H1 (cell line): Measurements from ENCODE around the gene SLC25A21.

Experiments used
- MAFK ChIP-seq: IDR thresholded peaks from 2 replicates; pipeline ENCODE4 v1.6.1; 2012; ENCODE audit warnings: low read depth, mild to moderate bottlenecking, improper control_type of control experiment, low read length
- TBP ChIP-seq: IDR thresholded peaks from 2 replicates; pipeline ENCODE4 v1.6.1; 2011; ENCODE audit warnings: low read depth, low read length, improper control_type of control experiment
- TF ChIP-seq, protein P1 (sequence below), 3 experiments: IDR thresholded peaks; 1 replicate in 2 of 3; 2 replicates in 1 of 3; pipeline versions ENCODE4 v1.5.1 to v1.6.1; 2011; ENCODE audit warnings: low read length in 3 of 3, mild to moderate bottlenecking in 3 of 3, inconsistent platforms in 2 of 3, low read depth in 1 of 3, moderate library complexity in 1 of 3; ENCODE audit not compliant: insufficient read depth in 1 of 3; ENCODE audit errors: control extremely low read depth in 1 of 3

DNA sequence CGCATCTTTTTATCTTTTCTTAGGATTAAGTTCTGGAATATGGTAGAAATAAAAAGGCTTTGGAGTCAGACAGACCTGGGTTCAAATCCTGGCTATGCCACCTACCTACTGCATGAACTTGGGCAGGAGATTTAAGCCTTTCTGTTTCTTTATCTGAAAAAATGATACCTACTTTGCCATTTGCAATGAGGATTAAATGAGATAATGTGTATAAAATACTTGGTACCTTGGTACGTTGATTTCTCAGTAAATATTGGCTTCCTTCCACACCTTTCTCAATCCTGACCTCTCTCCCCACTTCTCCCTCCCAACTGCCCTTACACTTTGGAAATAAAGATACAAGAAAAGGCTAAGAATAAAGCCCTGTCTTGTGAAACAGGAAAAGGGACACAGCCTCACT is 338.1 kb downstream of the SLC25A21 start:
- no peak for TF ChIP-seq TBP
- TF ChIP-seq MAFK = no peak
- TF ChIP-seq, protein P1, sequence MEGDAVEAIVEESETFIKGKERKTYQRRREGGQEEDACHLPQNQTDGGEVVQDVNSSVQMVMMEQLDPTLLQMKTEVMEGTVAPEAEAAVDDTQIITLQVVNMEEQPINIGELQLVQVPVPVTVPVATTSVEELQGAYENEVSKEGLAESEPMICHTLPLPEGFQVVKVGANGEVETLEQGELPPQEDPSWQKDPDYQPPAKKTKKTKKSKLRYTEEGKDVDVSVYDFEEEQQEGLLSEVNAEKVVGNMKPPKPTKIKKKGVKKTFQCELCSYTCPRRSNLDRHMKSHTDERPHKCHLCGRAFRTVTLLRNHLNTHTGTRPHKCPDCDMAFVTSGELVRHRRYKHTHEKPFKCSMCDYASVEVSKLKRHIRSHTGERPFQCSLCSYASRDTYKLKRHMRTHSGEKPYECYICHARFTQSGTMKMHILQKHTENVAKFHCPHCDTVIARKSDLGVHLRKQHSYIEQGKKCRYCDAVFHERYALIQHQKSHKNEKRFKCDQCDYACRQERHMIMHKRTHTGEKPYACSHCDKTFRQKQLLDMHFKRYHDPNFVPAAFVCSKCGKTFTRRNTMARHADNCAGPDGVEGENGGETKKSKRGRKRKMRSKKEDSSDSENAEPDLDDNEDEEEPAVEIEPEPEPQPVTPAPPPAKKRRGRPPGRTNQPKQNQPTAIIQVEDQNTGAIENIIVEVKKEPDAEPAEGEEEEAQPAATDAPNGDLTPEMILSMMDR (IDR thresholded peaks at IDR 0.05; ENCODE audit: control extremely low read depth in 1 of 3, insufficient read depth in 1 of 3, low read depth in 1 of 3, low read length in 3 of 3) = no peak
